Kidney epithelial cell (primary cell): Measurements from ENCODE around the gene PSD. TPM values are rescaled to one million over a fixed set of nuclear protein-coding genes. Genes with fewer than 3 reads are reported as not detected.

Source experiments
- DNase-seq: peaks from one replicate; pipeline ENCODE4 v3.0.0-alpha.2; 2010; ENCODE audit warnings: low read depth
- H3K27me3 ChIP-seq: 2 replicates; pipeline ENCODE4 v1.6.0; 2011; ENCODE audit warnings: low read length; ENCODE audit not compliant: control insufficient read depth, insufficient read depth
- H3K36me3 ChIP-seq: 2 replicates; pipeline ENCODE4 v1.5.1; 2011; ENCODE audit warnings: low read length; ENCODE audit not compliant: control insufficient read depth, insufficient read depth
- H3K4me3 ChIP-seq: 2 replicates; pipeline ENCODE4 v1.5.1; 2011; ENCODE audit warnings: low read depth, mild to moderate bottlenecking, control low read depth, low read length
- CTCF ChIP-seq: IDR thresholded peaks from 2 replicates; pipeline ENCODE4 v1.5.1; 2011; ENCODE audit warnings: mild to moderate bottlenecking, moderate library complexity, low read length, control low read depth, inconsistent platforms; ENCODE audit not compliant: insufficient read depth, poor library complexity, severe bottlenecking
- total RNA-seq: library from RNA; depleted of rRNA; stranded (reverse); fragments of >200 nt; gene quantifications from 2 replicates; pipeline ENCODE4 v1.2.3, GENCODE V29; 2015

PSD gene
- total RNA-seq, 1 donor from 2014 or later, result 2.0 TPM

GRCh38 chr10:102407425-102408130, 11.0 kb downstream of the PSD start:
- DNase-seq, result no peak

GRCh38 chr10:102406815-102407214, 11.8 kb downstream of the PSD start:
- Histone ChIP-seq H3K36me3 (no peaks in the 10 kb centered on the region), H3K27me3 (peaks cover 38% of the 10 kb centered on the region), H3K4me3 (no peak overlapping the region)
- TF ChIP-seq CTCF, result no peak
- DNase-seq, result no peak

More at GRCh38 chr10:102407425-102408130, 11.0 kb downstream of the PSD start:
- Histone ChIP-seq H3K27me3 (peaks cover 46% of the 10 kb centered on the region), H3K36me3 (no peaks in the 10 kb centered on the region), H3K4me3 (no peak overlapping the region)
- TF ChIP-seq CTCF, result no peak

- TF ChIP-seq CTCF, result no peak
- Histone ChIP-seq H3K36me3 (no peaks in the 10 kb centered on the region), H3K27me3 (peaks cover 27% of the 10 kb centered on the region), H3K4me3 (no peak overlapping the region)
- DNase-seq, result no peak
These were observed 13.0 kb downstream of the PSD start for GRCh38 chr10:102405632-102406031.

DNA sequence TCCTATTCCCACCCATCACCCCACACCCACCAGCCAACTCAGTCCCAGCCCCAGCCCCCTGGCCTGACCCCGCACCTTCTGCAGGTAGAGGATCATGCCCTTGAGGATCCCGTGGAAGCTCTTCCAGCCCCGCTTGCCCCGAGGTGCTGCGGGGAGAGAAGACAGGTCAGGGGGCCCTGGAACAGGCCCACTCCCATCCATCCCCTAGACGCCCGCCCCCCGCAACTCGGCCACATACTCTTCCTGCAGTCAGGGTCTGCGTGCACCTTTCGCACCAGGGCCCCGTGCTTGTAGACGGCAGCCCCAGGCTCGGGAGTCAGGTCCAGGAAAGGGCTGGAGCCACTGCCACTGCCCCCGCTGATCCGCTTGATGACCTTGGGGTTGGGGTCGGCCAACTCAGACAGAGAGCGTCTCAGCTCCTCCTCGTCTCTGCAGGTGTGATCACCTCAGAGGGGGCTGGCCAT, 13.4 kb downstream of the PSD start:
- H3K4me3 ChIP-seq, result no peak overlapping the region
- H3K36me3 ChIP-seq, result no peaks in the 10 kb centered on the region
- TF ChIP-seq CTCF, result no peak
- DNase-seq, result no peak
- peaks cover 22% of the 10 kb centered on the region for H3K27me3 ChIP-seq

- TF ChIP-seq CTCF, result no peak
- Histone ChIP-seq H3K27me3 (peaks cover 17% of the 10 kb centered on the region), H3K36me3 (peaks cover 1% of the 10 kb centered on the region), H3K4me3 (no peak overlapping the region)
- DNase-seq, result no peak
These were observed 14.1 kb downstream of the PSD start for GRCh38 chr10:102404361-102405107.
